Activated T-helper 17 cell treated with anti-CD3 and anti-CD28 coated beads, Interleukin-2, amount 50 U/mL, for 72 hours (primary cell): Measurements from ENCODE around the gene PTPRN2. TPM values are rescaled to one million over a fixed set of nuclear protein-coding genes. Genes with fewer than 3 reads are reported as not detected.
A peak's percentile ranks its signal among the peaks of the same experiment; 100 is the strongest.
"Not testable (repeated sequence)": the region's sequence is repeated elsewhere in the genome, so short reads cannot be mapped to it uniquely, and the experiment has no call there.

Experiments used
- ATAC-seq: fragments of 150-1000 bp; cut with Tn5 transposase; replicated peaks from 2 replicates; pipeline ENCODE4 v1.10.0; 2021; ENCODE audit warnings: mild to moderate bottlenecking, moderate library complexity
- H3K27ac Mint-ChIP-seq: one replicate; pipeline ENCODE4 v1.8.0; 2022; ENCODE audit warnings: mixed read lengths
- H3K27me3 Mint-ChIP-seq: one replicate; pipeline ENCODE4 v1.8.0; 2022; ENCODE audit warnings: mixed read lengths
- H3K36me3 Mint-ChIP-seq: one replicate; pipeline ENCODE4 v1.8.0; 2022; ENCODE audit warnings: low read depth, mild to moderate bottlenecking, mixed read lengths
- H3K4me1 Mint-ChIP-seq: one replicate; pipeline ENCODE4 v1.8.0; 2022; ENCODE audit warnings: mixed read lengths
- H3K4me3 Mint-ChIP-seq: one replicate; pipeline ENCODE4 v1.8.0; 2022; ENCODE audit warnings: mild to moderate bottlenecking, mixed read lengths
- H3K9me3 Mint-ChIP-seq: one replicate; pipeline ENCODE4 v1.8.0; 2022; ENCODE audit warnings: mixed read lengths
- total RNA-seq, 2 donors: library from RNA; stranded (reverse); gene quantifications; one replicate each; pipeline ENCODE4 v1.2.3, GENCODE V29; 2022

Gene PTPRN2
- total RNA-seq, 2 donors from 2014 or later = 0.48 to 1.4 TPM

DNA sequence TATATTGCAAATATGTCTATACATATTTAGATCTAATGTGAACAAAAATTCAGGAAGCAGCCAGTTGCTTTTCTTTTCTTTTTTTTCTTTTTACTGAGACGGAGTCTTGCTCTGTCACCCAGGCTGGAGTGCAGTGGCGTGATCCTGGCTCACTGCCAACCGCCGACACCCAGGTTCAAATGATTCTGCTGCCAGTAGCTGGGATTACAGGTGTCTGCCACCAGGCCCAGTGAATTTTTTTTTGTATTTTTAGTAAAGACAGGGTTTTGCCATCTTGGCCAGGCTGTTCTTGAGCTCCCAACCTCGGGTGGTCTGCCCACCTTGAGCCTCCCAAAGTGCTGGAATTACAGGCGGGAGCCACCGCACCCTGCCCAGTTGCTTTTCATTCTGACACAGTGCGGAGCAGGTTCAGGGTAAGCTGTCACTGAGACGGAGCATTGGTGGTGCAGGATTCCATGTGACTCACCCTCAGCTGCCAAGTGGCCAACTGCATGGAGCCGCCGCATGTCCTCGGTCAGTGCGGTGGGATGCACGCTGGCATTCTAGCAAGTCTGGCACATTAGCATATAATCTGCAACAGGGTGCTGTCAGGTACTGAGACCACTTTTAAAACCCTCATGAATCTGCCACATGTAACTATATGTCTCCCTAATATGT lies 888.1 kb downstream of the PTPRN2 start:
- Mint-ChIP-seq H3K9me3 (no peaks in the 10 kb centered on the region), H3K27ac (no peak overlapping the region), H3K27me3 (peaks cover 30% of the 10 kb centered on the region), H3K36me3 (no peaks in the 10 kb centered on the region), H3K4me3 (no peak overlapping the region), H3K4me1 (no peaks in the 10 kb centered on the region)
- no peak for ATAC-seq

DNA sequence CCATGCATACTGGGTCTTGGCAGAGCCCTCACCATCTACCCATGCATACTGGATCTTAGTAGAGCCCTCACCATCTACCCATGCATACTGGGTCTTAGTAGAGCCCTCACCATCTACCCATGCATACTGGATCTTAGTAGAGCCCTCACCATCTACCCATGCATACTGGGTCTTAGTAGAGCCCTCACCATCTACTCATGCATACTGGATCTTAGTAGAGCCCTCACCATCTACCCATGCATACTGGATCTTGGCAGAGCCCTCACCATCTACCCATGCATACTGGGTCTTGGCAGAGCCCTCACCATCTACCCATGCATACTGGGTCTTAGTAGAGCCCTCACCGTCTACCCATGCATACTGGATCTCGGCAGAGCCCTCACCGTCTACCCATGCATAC lies 890.3 kb downstream of the PTPRN2 start:
- ATAC-seq, H3K27ac Mint-ChIP-seq, H3K4me1 Mint-ChIP-seq, H3K36me3 Mint-ChIP-seq, H3K9me3 Mint-ChIP-seq, H3K4me3 Mint-ChIP-seq: not testable (repeated sequence)
- H3K27me3 Mint-ChIP-seq = peaks cover 24% of the 10 kb centered on the region

DNA sequence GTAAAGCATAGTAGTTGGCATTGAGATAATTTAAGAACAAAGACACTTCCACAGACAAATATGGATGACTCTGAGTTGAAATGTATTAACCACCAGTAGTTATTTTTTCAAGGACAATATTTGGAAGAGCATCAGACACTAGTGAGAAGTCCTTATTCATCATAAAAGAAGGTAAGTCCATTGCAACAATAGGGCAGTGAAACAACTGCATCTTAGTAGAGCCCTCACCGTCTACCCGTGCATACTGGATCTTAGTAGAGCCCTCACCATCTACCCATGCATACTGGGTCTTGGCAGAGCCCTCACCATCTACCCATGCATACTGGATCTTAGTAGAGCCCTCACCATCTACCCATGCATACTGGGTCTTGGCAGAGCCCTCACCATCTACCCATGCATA lies 892.0 kb downstream of the PTPRN2 start:
- H3K27me3 Mint-ChIP-seq = peaks cover 22% of the 10 kb centered on the region
- H3K4me3 Mint-ChIP-seq, H3K9me3 Mint-ChIP-seq, H3K36me3 Mint-ChIP-seq, H3K4me1 Mint-ChIP-seq, H3K27ac Mint-ChIP-seq, ATAC-seq: not testable (repeated sequence)

DNA sequence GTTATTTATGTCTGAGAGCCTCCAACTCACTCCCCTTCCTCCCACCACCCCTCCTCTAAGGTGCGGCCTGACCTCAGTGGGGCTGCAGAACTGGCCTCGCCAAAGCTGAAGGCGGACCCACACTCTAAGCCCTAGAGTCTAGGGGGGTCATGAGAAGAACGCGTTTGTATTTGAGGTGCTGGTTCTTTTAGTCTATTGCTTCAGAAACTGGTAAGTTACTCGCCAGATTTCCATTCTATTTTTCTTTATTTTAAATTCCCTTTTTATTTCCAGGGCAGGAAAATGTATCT lies 893.3 kb downstream of the PTPRN2 start:
- Mint-ChIP-seq H3K9me3 (no peaks in the 10 kb centered on the region), H3K27ac (no peak overlapping the region), H3K27me3 (peaks cover 13% of the 10 kb centered on the region), H3K36me3 (no peaks in the 10 kb centered on the region), H3K4me1 (no peaks in the 10 kb centered on the region), H3K4me3 (peak overlapping the region; percentile 42)
- no peak for ATAC-seq

DNA sequence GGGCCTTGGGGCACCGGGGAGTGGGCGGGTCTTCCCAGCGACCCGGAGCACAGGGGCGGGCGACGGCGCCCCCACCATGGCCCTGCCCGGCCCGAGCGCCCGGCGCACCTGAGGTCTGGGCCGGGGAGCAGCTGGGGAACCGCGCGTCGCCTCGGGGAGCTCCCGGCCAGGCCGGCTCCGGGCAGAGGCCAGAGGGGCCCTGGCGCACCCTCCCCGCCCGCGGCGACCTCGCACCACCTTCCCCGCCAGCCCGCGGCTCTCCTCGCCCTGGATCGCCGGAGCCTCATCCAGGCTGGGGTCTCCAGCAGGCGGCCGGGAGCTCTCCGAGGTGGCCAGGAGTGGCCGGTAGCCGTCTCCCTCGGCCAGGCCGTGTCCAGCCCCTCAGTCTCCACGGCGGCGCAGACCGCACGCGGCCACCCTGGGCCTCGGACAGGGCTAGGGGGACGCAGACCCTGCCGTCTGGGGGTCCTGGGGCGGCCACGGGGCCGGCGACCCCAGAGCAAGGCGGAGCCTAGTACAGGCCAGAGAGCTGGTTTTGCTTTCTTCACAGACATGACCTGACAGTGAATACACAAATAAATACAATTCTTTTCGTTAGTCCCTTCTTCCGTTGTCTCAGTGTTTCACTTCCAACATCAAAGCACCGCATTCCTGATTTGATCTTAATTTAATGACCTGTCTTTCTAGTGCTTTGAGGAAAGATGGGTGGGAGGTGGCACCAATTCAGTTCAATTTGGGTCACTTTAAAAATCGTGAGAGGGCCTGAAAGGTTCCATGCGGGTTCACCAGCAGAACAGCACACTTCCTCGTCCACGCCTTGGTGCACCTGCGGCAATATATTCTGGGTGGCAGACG lies 893.9 kb downstream of the PTPRN2 start:
- Mint-ChIP-seq H3K9me3 (no peaks in the 10 kb centered on the region), H3K4me1 (no peaks in the 10 kb centered on the region), H3K27me3 (peaks cover 13% of the 10 kb centered on the region), H3K4me3 (peak overlapping the region; percentile 42), H3K36me3 (no peaks in the 10 kb centered on the region), H3K27ac (no peak overlapping the region)
- no peak for ATAC-seq

DNA sequence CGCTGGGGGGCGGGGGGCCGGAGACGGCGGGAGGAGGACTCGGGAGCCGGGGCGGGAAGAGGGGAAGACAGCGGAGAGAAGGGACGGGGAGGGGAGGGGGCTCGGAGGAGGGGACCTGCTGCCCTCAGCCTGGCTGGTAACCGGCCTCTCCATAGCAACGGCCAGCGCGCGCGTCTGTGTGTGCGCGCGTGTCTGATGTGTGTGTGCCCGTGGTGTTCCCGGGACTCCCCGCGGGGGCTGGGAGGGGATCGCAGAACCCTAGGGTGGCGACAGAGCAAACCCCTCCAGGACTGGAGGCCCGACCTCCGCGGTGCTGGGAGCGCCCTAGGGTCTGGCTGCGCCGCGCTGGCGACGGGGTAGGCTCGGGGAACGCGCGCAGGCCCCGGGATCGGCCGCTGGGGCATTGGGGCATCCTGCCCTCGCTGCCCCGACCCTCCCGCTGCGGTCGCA lies 894.5 kb downstream of the PTPRN2 start:
- peaks cover 15% of the 10 kb centered on the region for H3K27me3 Mint-ChIP-seq
- no peaks in the 10 kb centered on the region for H3K36me3 Mint-ChIP-seq
- ATAC-seq = no peak
- no peaks in the 10 kb centered on the region for H3K4me1 Mint-ChIP-seq
- H3K27ac Mint-ChIP-seq = no peak overlapping the region
- no peaks in the 10 kb centered on the region for H3K9me3 Mint-ChIP-seq
- H3K4me3 Mint-ChIP-seq = no peak overlapping the region

DNA sequence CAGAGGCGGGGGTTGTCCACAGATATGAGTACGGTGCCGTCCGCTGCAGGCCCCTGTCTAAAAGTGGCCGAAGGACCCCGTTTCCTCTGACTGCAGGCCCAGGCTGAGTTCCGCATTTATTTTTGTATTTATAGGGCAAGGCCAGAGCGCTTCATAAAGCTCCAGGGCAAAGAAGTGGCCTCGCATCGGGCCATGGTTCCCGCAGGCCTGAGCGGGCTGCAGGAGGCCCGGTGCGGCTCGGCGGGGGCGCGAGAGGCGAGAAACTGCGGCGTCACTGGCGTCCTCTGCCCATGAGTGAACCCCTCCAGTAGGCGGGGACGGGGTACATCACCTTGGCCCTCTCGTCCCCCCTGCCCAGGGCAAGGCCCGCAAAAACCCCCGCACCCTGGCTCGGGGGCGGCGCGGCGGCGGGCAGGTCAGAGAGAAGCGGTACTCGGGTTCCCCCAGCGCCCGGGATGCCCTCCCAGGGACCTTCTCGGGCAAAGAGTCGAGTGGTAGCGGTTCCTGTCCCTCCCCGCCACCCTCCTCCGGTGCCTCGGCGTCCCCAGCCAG lies 895.1 kb downstream of the PTPRN2 start:
- ATAC-seq = no peak
- no peak overlapping the region for H3K4me3 Mint-ChIP-seq

DNA sequence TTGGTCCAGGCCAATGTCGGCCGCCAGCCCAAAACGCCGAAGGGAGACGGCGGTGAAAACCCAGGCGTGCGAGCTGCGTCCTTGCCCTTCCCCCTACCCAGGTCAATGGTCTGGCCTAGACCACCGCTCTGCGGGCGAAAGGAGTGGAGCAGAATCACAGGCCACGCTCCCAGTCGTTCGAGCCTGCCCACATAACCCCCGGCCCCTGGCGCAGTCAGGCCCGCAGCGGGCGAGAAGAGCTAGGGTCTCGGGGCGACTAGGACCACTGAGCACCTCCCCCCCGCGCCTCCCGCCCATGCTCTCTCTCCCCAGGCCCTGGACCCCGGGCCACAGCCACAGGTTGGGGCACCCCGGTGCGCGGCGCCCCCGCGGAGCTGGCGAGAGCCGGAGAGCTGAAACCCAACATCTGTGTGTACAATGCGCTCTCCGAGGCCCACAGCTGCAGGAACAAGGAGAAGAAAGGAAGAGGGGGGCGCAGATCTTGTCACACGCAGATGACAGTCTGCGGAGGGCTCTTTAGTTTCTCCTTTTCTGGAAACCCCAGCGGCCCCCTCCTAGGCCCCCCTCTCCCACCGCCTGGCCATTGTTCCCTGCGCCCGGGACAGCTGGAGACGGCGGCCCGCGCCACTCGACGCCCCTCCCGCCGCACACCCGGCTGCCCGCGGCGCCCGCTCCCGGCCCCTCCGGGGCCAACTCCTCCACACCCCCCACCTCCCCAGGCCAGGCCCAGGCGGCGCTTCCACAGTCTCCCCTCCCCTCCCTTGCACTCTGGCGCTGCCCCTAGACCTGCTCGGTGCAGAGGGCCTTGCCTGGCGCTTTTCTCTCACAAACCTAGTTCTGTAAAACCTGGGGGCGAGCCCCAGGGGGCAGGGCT lies 895.8 kb downstream of the PTPRN2 start:
- no peak for ATAC-seq
- H3K27ac Mint-ChIP-seq = no peak overlapping the region
- peaks cover 27% of the 10 kb centered on the region for H3K27me3 Mint-ChIP-seq
- H3K36me3 Mint-ChIP-seq = no peaks in the 10 kb centered on the region
- H3K9me3 Mint-ChIP-seq = no peaks in the 10 kb centered on the region
- peak overlapping the region; percentile 47 for H3K4me3 Mint-ChIP-seq
- no peaks in the 10 kb centered on the region for H3K4me1 Mint-ChIP-seq

More for the DNA sequence above, 895.1 kb downstream of the PTPRN2 start:
- H3K27me3 Mint-ChIP-seq = peaks cover 20% of the 10 kb centered on the region
- H3K9me3 Mint-ChIP-seq = no peaks in the 10 kb centered on the region
- H3K4me1 Mint-ChIP-seq = no peaks in the 10 kb centered on the region
- H3K27ac Mint-ChIP-seq = no peak overlapping the region
- H3K36me3 Mint-ChIP-seq = no peaks in the 10 kb centered on the region

DNA sequence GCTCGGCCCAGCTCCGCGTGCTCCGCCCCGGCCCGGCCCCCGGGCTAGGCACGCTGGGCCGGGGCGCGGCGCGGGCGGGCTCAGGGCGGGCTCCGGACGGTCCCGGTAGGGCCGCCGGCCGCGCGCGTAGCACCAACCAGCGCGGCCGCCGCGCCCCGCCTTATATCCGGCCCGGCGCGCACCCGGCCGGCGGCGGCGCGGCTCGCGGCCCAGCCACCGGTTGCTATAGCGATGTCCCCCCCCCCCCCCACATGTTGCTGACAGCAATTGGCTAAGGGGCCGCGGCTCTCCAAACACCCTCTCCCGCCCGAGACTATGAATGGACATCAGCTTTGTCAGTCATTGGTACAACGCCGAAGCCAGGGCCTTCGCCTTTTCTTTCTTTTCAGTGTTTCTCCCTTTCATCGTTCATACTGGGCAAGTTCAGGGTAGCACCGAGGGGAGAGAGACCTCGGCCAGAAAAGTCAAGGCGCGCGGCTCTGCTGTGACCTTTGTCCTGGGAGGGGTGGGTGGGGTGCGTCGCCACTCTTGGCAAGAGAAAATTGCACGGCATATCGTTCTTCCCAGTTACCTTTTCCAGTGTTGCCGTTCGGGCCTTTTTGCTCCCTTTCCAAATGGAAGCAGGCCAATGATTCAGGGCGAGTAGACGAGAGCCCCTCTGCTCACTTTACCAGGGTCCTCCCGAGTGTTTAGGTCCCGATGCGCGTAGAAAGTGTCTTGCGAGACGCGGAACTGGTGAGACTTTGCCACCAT lies 896.6 kb downstream of the PTPRN2 start:
- Mint-ChIP-seq H3K27ac (no peak overlapping the region), H3K4me3 (peak overlapping the region; percentile 47), H3K4me1 (no peaks in the 10 kb centered on the region), H3K27me3 (peaks cover 34% of the 10 kb centered on the region), H3K36me3 (no peaks in the 10 kb centered on the region), H3K9me3 (no peaks in the 10 kb centered on the region)
- peak; percentile 19 for ATAC-seq

DNA sequence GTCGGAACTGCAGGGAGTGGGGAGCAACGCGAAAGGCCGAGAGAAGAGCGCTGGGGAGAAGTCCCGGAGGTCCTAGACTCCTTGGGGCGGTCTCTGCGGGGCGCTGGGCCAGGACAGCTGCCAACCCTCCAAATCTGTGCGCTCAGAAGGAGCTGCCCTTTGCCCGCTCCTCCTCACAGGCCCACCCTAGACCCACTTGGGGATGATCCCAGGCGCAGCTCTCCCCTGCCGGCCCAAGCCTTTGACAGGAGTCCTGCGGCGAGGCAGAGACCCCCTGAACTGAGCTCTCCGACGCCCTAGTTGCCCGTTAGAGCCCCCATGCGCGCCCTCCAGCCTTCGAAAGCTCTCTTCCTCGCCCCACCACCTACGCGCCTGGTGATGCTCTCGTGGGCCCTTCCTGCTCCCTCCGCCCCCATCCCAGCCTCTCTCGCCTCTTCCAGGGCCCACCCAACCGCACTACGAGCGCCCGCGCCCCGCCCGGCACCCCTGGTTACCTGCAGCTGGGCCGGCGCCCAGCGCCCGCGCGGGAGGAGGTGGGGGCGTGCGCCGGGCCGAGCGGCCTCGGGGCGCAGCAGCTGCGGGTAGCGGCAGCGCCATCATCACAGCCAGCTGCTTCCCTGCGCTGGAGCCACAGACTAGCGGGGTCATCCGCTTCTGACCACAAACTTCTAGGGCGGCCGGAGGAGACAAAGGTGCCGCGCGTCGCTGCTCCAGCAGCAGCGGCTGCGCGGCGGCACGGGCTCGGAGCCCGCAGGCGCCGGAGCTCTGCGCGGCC lies 897.4 kb downstream of the PTPRN2 start:
- Mint-ChIP-seq H3K27ac (no peak overlapping the region), H3K9me3 (no peaks in the 10 kb centered on the region), H3K36me3 (no peaks in the 10 kb centered on the region), H3K4me3 (peak overlapping the region; percentile 34), H3K27me3 (peaks cover 34% of the 10 kb centered on the region), H3K4me1 (no peaks in the 10 kb centered on the region)
- peak; percentile 19 for ATAC-seq

DNA sequence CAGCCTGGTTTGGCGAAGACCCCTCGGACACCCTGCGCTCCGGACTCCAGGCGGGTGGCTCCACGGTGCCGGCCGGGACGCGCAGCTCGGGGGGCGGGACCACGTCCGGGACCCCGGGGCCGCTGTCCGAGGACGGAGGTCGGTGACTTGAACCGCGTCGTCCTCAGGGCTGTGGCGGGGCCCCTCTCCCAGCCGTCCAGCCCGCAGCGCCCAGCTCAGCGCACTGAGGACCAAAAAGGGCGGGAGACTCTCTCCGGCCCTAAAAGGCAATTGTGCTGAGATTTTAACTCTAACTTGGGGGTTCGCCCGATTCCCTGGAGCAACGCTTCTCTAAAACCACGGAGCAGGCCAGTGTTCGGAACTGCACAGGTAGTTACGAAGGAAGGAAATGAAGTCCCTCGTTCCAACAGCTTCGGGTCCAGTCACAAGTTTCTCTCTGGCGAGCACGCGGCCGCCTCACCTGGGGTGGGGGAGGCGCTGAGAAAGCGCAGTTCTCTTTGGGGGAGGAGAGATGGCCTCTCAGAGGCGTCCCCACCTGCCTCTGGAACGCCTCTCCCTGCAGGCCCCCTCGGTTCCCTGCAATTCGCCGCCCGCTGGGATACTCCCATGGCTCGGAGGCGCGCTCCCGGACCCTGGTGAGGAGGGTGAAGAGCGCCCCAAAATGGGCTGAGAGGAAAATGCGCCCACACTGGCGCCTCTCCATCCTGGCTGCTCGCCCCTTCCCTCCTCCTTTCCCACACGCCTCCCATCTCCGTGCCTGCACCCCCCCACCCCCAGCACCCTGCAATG lies 898.2 kb downstream of the PTPRN2 start:
- Mint-ChIP-seq H3K9me3 (no peaks in the 10 kb centered on the region), H3K27me3 (peaks cover 33% of the 10 kb centered on the region), H3K36me3 (no peaks in the 10 kb centered on the region), H3K27ac (no peak overlapping the region), H3K4me1 (no peaks in the 10 kb centered on the region), H3K4me3 (no peak overlapping the region)
- ATAC-seq = no peak

DNA sequence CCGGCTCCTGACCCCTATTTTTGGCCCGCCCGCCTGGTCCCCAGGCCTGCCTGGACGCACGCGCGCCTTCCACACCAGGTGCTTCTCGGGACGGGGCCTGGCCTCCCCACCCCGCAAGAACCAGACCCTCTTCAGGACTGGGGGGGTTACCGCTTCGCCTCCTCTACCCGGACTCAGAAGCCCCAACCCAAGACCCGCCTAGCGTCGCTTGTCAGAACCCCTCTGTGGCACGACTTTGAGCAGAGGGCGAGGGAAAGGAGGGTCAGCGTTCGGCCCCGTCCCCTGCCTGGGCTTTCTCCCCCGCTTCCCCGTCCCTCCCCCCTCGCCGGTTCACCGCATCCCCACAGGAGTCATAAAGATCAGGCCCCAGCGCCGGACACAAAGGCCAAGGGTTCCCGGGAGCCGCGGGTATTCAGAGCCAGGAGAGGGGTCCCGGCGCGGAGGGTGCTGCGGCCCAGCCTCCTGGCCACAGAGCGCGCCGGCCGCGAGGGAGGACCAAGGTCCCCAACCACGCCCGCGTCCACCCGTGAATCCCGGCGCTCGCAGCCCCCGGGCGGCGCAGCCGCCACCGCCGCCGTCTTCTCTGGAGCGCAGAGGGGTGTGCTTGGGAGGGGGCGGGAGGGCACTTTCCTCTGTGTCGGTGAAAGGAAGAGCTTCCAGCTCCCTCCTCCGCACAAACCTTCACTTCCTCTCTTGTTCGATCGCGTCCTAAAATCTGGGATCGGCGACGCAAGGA lies 898.9 kb downstream of the PTPRN2 start:
- no peaks in the 10 kb centered on the region for H3K36me3 Mint-ChIP-seq
- H3K9me3 Mint-ChIP-seq = no peaks in the 10 kb centered on the region
- H3K27me3 Mint-ChIP-seq = peaks cover 32% of the 10 kb centered on the region
- no peaks in the 10 kb centered on the region for H3K4me1 Mint-ChIP-seq
- no peak overlapping the region for H3K4me3 Mint-ChIP-seq
- ATAC-seq = no peak
- H3K27ac Mint-ChIP-seq = no peak overlapping the region
